Ishikawa (cell line): ENCODE results near the gene PAM.

Experiments used
- CEBPB ChIP-seq: IDR thresholded peaks from 2 replicates; pipeline ENCODE4 v1.6.1; 2012
- EP300 ChIP-seq: IDR thresholded peaks from 2 replicates; pipeline ENCODE4 v1.6.1; 2012; ENCODE audit warnings: borderline replicate concordance
- FOXM1 ChIP-seq: IDR thresholded peaks from 2 replicates; pipeline ENCODE4 v1.6.1; 2012; ENCODE audit warnings: low read depth, borderline replicate concordance
- NFIC ChIP-seq: IDR thresholded peaks from 2 replicates; pipeline ENCODE4 v1.6.1; 2012
- RAD21 ChIP-seq: IDR thresholded peaks from 2 replicates; pipeline ENCODE4 v1.6.1; 2012; ENCODE audit warnings: low read depth
- TAF1 ChIP-seq: IDR thresholded peaks from 2 replicates; pipeline ENCODE4 v1.6.1; 2012; ENCODE audit warnings: low read depth, mild to moderate bottlenecking
- TCF12 ChIP-seq: IDR thresholded peaks from 2 replicates; pipeline ENCODE4 v1.6.1; 2012; ENCODE audit warnings: low read depth
- YY1 ChIP-seq: IDR thresholded peaks from 2 replicates; pipeline ENCODE4 v1.6.1; 2012; ENCODE audit warnings: low read depth
- TF ChIP-seq, protein P1 (sequence below): IDR thresholded peaks from 2 replicates; pipeline ENCODE4 v1.6.1; 2012
- TF ChIP-seq, protein P2 (sequence below): IDR thresholded peaks from 2 replicates; pipeline ENCODE4 v1.6.1; 2012
- TF ChIP-seq, protein P3 (sequence below): IDR thresholded peaks from 2 replicates; pipeline ENCODE4 v1.6.1; 2012; ENCODE audit warnings: low read depth, mild to moderate bottlenecking

- TF ChIP-seq RAD21: no peak
- TF ChIP-seq TAF1: no peak
- TF ChIP-seq YY1: no peak
- TF ChIP-seq, protein P1, sequence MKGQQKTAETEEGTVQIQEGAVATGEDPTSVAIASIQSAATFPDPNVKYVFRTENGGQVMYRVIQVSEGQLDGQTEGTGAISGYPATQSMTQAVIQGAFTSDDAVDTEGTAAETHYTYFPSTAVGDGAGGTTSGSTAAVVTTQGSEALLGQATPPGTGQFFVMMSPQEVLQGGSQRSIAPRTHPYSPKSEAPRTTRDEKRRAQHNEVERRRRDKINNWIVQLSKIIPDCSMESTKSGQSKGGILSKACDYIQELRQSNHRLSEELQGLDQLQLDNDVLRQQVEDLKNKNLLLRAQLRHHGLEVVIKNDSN: no peak
- TF ChIP-seq, protein P2, sequence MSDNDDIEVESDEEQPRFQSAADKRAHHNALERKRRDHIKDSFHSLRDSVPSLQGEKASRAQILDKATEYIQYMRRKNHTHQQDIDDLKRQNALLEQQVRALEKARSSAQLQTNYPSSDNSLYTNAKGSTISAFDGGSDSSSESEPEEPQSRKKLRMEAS: no peak
- no peak for TF ChIP-seq CEBPB
- TF ChIP-seq EP300: no peak
- no peak for TF ChIP-seq NFIC
- no peak for TF ChIP-seq FOXM1
- TF ChIP-seq TCF12: no peak
- TF ChIP-seq, protein P3, sequence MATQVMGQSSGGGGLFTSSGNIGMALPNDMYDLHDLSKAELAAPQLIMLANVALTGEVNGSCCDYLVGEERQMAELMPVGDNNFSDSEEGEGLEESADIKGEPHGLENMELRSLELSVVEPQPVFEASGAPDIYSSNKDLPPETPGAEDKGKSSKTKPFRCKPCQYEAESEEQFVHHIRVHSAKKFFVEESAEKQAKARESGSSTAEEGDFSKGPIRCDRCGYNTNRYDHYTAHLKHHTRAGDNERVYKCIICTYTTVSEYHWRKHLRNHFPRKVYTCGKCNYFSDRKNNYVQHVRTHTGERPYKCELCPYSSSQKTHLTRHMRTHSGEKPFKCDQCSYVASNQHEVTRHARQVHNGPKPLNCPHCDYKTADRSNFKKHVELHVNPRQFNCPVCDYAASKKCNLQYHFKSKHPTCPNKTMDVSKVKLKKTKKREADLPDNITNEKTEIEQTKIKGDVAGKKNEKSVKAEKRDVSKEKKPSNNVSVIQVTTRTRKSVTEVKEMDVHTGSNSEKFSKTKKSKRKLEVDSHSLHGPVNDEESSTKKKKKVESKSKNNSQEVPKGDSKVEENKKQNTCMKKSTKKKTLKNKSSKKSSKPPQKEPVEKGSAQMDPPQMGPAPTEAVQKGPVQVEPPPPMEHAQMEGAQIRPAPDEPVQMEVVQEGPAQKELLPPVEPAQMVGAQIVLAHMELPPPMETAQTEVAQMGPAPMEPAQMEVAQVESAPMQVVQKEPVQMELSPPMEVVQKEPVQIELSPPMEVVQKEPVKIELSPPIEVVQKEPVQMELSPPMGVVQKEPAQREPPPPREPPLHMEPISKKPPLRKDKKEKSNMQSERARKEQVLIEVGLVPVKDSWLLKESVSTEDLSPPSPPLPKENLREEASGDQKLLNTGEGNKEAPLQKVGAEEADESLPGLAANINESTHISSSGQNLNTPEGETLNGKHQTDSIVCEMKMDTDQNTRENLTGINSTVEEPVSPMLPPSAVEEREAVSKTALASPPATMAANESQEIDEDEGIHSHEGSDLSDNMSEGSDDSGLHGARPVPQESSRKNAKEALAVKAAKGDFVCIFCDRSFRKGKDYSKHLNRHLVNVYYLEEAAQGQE: no peak
Observed at GRCh38 chr5:102853680-102854079, 98.6 kb downstream of the PAM start.
